Nephron (organoid): ENCODE measurements around the gene CALB2.
A peak's percentile ranks its signal among the peaks of the same experiment; 100 is the strongest.

Source experiments
- H3K27ac Mint-ChIP-seq, 3 experiments: 2 replicates each; pipeline ENCODE4 v1.8.0; 2020; ENCODE audit warnings: mixed read lengths in 3 of 3, mild to moderate bottlenecking in 2 of 3, moderate library complexity in 1 of 3
- H3K27me3 Mint-ChIP-seq: 2 replicates; pipeline ENCODE4 v1.8.0; 2021; ENCODE audit warnings: low read depth, mild to moderate bottlenecking, moderate library complexity, mixed read lengths
- H3K36me3 Mint-ChIP-seq: 2 replicates; pipeline ENCODE4 v1.8.0; 2020; ENCODE audit warnings: low read depth, mixed read lengths
- H3K4me1 Mint-ChIP-seq: 2 replicates; pipeline ENCODE4 v1.8.0; 2020; ENCODE audit warnings: mixed read lengths
- H3K4me3 Mint-ChIP-seq, 3 experiments: 2 replicates each; pipeline ENCODE4 v1.8.0; 2020; ENCODE audit warnings: mild to moderate bottlenecking in 3 of 3, mixed read lengths in 3 of 3, moderate library complexity in 2 of 3
- H3K9me3 Mint-ChIP-seq: 2 replicates; pipeline ENCODE4 v1.8.0; 2020; ENCODE audit warnings: mixed read lengths
- CTCF ChIP-seq, 3 experiments: fragments of 200-600 bp; sonication (generic); IDR thresholded peaks; one replicate each; pipeline ENCODE4 v1.5.0; 2021; ENCODE audit warnings: antibody characterized with exemption in 3 of 3; ENCODE audit not compliant: unreplicated experiment in 3 of 3

CALB2 gene

GRCh38 chr16:71425746-71426068 lies 67.2 kb downstream of the CALB2 start:
- peak overlapping the region in 2 of 3 experiments; percentile 47 to 78 for H3K4me3 Mint-ChIP-seq
- TF ChIP-seq CTCF (IDR thresholded peaks at IDR 0.05; ENCODE audit: unreplicated experiment in 3 of 3) = no peak
- peaks cover 11% of the 10 kb centered on the region for H3K9me3 Mint-ChIP-seq
- H3K27ac Mint-ChIP-seq = no peak overlapping the region
- H3K4me1 Mint-ChIP-seq = no peaks in the 10 kb centered on the region
- H3K27me3 Mint-ChIP-seq = peaks cover 70% of the 10 kb centered on the region
- H3K36me3 Mint-ChIP-seq = no peaks in the 10 kb centered on the region

GRCh38 chr16:71426069-71426879 lies 67.8 kb downstream of the CALB2 start:
- no peak for TF ChIP-seq CTCF (IDR thresholded peaks at IDR 0.05; ENCODE audit: unreplicated experiment in 3 of 3)
- Mint-ChIP-seq H3K27me3 (peaks cover 73% of the 10 kb centered on the region), H3K36me3 (no peaks in the 10 kb centered on the region), H3K4me3 (peak overlapping the region; percentile 74 to 78 (median 74)), H3K9me3 (peaks cover 11% of the 10 kb centered on the region), H3K27ac (no peak overlapping the region), H3K4me1 (no peaks in the 10 kb centered on the region)

GRCh38 chr16:71426880-71427615 lies 68.5 kb downstream of the CALB2 start:
- H3K4me1 Mint-ChIP-seq = no peaks in the 10 kb centered on the region
- no peak overlapping the region for H3K27ac Mint-ChIP-seq
- TF ChIP-seq CTCF (IDR thresholded peaks at IDR 0.05; ENCODE audit: unreplicated experiment in 3 of 3) = no peak
- peaks cover 11% of the 10 kb centered on the region for H3K9me3 Mint-ChIP-seq
- H3K36me3 Mint-ChIP-seq = no peaks in the 10 kb centered on the region
- H3K4me3 Mint-ChIP-seq = peak overlapping the region; percentile 25 to 78 (median 74)
- H3K27me3 Mint-ChIP-seq = peaks cover 73% of the 10 kb centered on the region

- TF ChIP-seq CTCF (IDR thresholded peaks at IDR 0.05; ENCODE audit: unreplicated experiment in 3 of 3) = no peak
- H3K36me3 Mint-ChIP-seq = no peaks in the 10 kb centered on the region
- H3K4me1 Mint-ChIP-seq = no peaks in the 10 kb centered on the region
- H3K27me3 Mint-ChIP-seq = peaks cover 69% of the 10 kb centered on the region
- H3K27ac Mint-ChIP-seq = no peak overlapping the region
- H3K9me3 Mint-ChIP-seq = peaks cover 11% of the 10 kb centered on the region
- H3K4me3 Mint-ChIP-seq = no peak overlapping the region
These were observed 69.9 kb downstream of the CALB2 start for GRCh38 chr16:71428385-71428784.

DNA sequence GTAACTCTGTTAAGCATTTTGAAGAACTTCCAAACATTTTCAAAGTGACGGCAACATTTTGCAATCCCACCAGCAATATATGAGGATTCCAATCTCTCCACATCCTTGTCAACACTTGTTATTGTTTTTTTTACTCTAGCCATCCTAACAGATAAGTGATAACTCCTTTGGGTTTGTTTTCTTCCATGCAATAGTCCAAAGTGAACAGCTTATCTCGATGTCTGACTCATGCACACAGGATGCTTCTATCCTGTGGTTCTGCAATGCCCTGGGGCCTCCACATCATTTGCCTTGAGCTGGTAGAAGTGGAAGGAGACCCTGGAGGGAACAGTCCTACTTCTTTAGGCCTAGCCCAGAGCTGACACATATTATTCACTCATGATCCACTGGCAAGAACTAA lies 70.4 kb downstream of the CALB2 start:
- H3K9me3 Mint-ChIP-seq = peaks cover 11% of the 10 kb centered on the region
- no peak overlapping the region for H3K4me3 Mint-ChIP-seq
- peaks cover 70% of the 10 kb centered on the region for H3K27me3 Mint-ChIP-seq
- TF ChIP-seq CTCF (IDR thresholded peaks at IDR 0.05; ENCODE audit: unreplicated experiment in 3 of 3) = no peak
- H3K27ac Mint-ChIP-seq = no peak overlapping the region
- H3K4me1 Mint-ChIP-seq = no peaks in the 10 kb centered on the region
- H3K36me3 Mint-ChIP-seq = no peaks in the 10 kb centered on the region
